HCT116 (cell line): ENCODE data around the gene ALB. TPM values are rescaled to one million over a fixed set of nuclear protein-coding genes. Genes with fewer than 3 reads are reported as not detected.

Source experiments
- ATAC-seq: fragments of 200-7000 bp; cut with Tn5 transposase; 2 replicates; pipeline ENCODE4 v1.9.1; 2020; ENCODE audit warnings: mild to moderate bottlenecking, moderate library complexity
- BruUV-seq: library from RNA; stranded (reverse); fragments of 400-500 nt; replicated peaks from 2 replicates; lab custom pipeline; 2021; lab: Mats Ljungman, UMichigan
- CTCF ChIA-PET: fragments of 300-600 bp; sonication (Branson Sonifier 250); formaldehyde crosslinking; loops from one replicate; lab custom pipeline; 2021; ENCODE audit warnings: antibody characterized with exemption; lab: Charles Lee
- POLR2A ChIA-PET: fragments of 300-600, 350-600 bp; sonication (Branson Sonifier 250); formaldehyde crosslinking; loops from one replicate; lab custom pipeline; 2021; ENCODE audit warnings: antibody characterized with exemption; lab: Charles Lee
- RAD21 ChIA-PET, 2 experiments: fragments of 300-600 bp; sonication (Branson Sonifier 250); formaldehyde crosslinking; loops; one replicate each; lab custom pipeline; 2023; ENCODE audit warnings: low total read pairs in 2 of 2; ENCODE audit not compliant: uncharacterized antibody in 2 of 2, unreplicated experiment in 2 of 2, low non-redundant PET in 1 of 2; lab: Charles Lee
- DNase-seq: peaks from one replicate; pipeline ENCODE4 v3.0.0-alpha.2; 2010; ENCODE audit warnings: low read depth, low spot score
- H2AFZ ChIP-seq: fragments of 200-600 bp; shearing (Covaris generic), sonication (generic); 2 replicates; pipeline ENCODE4 v1.6.1; 2017; ENCODE audit warnings: low read depth, mixed run types, mixed read lengths, antibody characterized with exemption, low read length; ENCODE audit not compliant: poor library complexity, severe bottlenecking
- H3K27ac ChIP-seq: 2 replicates; pipeline ENCODE4 v1.5.1; 2012; ENCODE audit warnings: low read depth, low read length
- H3K27me3 ChIP-seq: fragments of 200-600 bp; sonication (generic); 2 replicates; pipeline ENCODE4 v1.6.1; 2016; ENCODE audit warnings: mixed run types, low read length, mixed read lengths; ENCODE audit not compliant: insufficient read depth
- H3K36me3 ChIP-seq, 2 experiments: fragments of 200-500 bp in 1 of 2; fragments of 200-600 bp in 1 of 2; sonication (Bioruptor generic) in 1 of 2; sonication (generic) in 1 of 2; 2 replicates each; pipeline versions ENCODE4 v1.5.1 to v1.6.1; 2014 to 2016; ENCODE audit warnings: low read length in 2 of 2, inconsistent platforms in 1 of 2, mixed read lengths in 1 of 2, mixed run types in 1 of 2; ENCODE audit not compliant: insufficient read depth in 2 of 2, control insufficient read depth in 1 of 2
- H3K4me1 ChIP-seq, 2 experiments: fragments of 200-600 bp in 1 of 2; sonication (generic) in 1 of 2; 2 replicates each; pipeline versions ENCODE4 v1.5.1 to v1.6.1; 2012 to 2017; ENCODE audit warnings: low read length in 2 of 2, inconsistent platforms in 1 of 2, mild to moderate bottlenecking in 1 of 2, mixed read lengths in 1 of 2, mixed run types in 1 of 2, moderate library complexity in 1 of 2; ENCODE audit not compliant: insufficient read depth in 2 of 2, control insufficient read depth in 1 of 2
- H3K4me2 ChIP-seq: fragments of 200-600 bp; sonication (generic); 2 replicates; pipeline ENCODE4 v1.6.1; 2017; ENCODE audit warnings: mixed run types, low read length, mixed read lengths
- H3K4me3 ChIP-seq, 2 experiments: fragments of 200-600 bp in 1 of 2; sonication (generic) in 1 of 2; replicated peaks in 1 of 2; 2 replicates each; pipeline ENCODE4 v1.5.1; 2011 to 2016; ENCODE audit warnings: low read length in 2 of 2, control low read depth in 1 of 2, low read depth in 1 of 2, mild to moderate bottlenecking in 1 of 2, mixed read lengths in 1 of 2, mixed run types in 1 of 2
- H3K79me2 ChIP-seq: fragments of 200-600 bp; sonication (generic); 2 replicates; pipeline ENCODE4 v1.6.1; 2017; ENCODE audit warnings: mild to moderate bottlenecking, mixed run types, low read length, moderate library complexity, mixed read lengths; ENCODE audit not compliant: insufficient read depth
- H3K9ac ChIP-seq: fragments of 200-600 bp; sonication (generic); 2 replicates; pipeline ENCODE4 v1.6.1; 2016; ENCODE audit warnings: low read length, mixed read lengths
- H3K9me2 ChIP-seq: fragments of 200-600 bp; sonication (generic), shearing (Covaris generic); 2 replicates; pipeline ENCODE4 v1.6.1; 2017; ENCODE audit warnings: mixed run types, mild to moderate bottlenecking, moderate library complexity; ENCODE audit not compliant: insufficient read depth
- H3K9me3 ChIP-seq, 2 experiments: fragments of 200-500 bp in 1 of 2; fragments of 200-600 bp in 1 of 2; sonication (Bioruptor generic) in 1 of 2; sonication (generic) in 1 of 2; 2 replicates each; pipeline ENCODE4 v1.6.1; 2014 to 2017; ENCODE audit warnings: low read length in 2 of 2, mixed read lengths in 2 of 2, inconsistent platforms in 1 of 2, low read depth in 1 of 2, mild to moderate bottlenecking in 1 of 2, mixed run types in 1 of 2, moderate library complexity in 1 of 2; ENCODE audit not compliant: control insufficient read depth in 1 of 2, insufficient read depth in 1 of 2
- H4K20me1 ChIP-seq: fragments of 200-600 bp; sonication (generic), shearing (Covaris generic); 2 replicates; pipeline ENCODE4 v1.6.1; 2017; ENCODE audit warnings: mixed run types, mild to moderate bottlenecking, moderate library complexity; ENCODE audit not compliant: insufficient read depth
- CEBPB ChIP-seq: IDR thresholded peaks from 2 replicates; pipeline ENCODE4 v1.6.1; 2012; ENCODE audit warnings: low read depth
- ELF1 ChIP-seq: IDR thresholded peaks from 2 replicates; pipeline ENCODE4 v1.6.1; 2012; ENCODE audit warnings: low read depth, borderline replicate concordance
- EZH2 ChIP-seq: fragments of 200-600 bp; sonication (generic); IDR thresholded peaks from 2 replicates; pipeline ENCODE4 v1.6.1; 2017; ENCODE audit warnings: antibody characterized with exemption, mixed run types
- EZH2phosphoT487 ChIP-seq: fragments of 200-600 bp; IDR thresholded peaks from 2 replicates; pipeline ENCODE4 v1.6.1; 2018; ENCODE audit warnings: antibody characterized with exemption, borderline replicate concordance
- FOSL1 ChIP-seq: IDR thresholded peaks from 2 replicates; pipeline ENCODE4 v1.6.1; 2012; ENCODE audit warnings: low read depth
- JUND ChIP-seq: IDR thresholded peaks from 2 replicates; pipeline ENCODE4 v1.6.1; 2012
- POLR2AphosphoS5 ChIP-seq: IDR thresholded peaks from 2 replicates; pipeline ENCODE4 v1.6.1; 2011; ENCODE audit warnings: mild to moderate bottlenecking, low read depth, low read length, moderate library complexity
- RAD21 ChIP-seq: IDR thresholded peaks from 2 replicates; pipeline ENCODE4 v1.6.1; 2012; ENCODE audit warnings: low read depth, mild to moderate bottlenecking
- SIN3A ChIP-seq: IDR thresholded peaks from 2 replicates; pipeline ENCODE4 v1.6.1; 2012; ENCODE audit warnings: low read depth
- SP1 ChIP-seq: IDR thresholded peaks from 2 replicates; pipeline ENCODE4 v1.6.1; 2012; ENCODE audit warnings: low read depth
- SRF ChIP-seq: IDR thresholded peaks from 2 replicates; pipeline ENCODE4 v1.6.1; 2012; ENCODE audit warnings: low read depth
- TCF7L2 ChIP-seq: IDR thresholded peaks from 2 replicates; pipeline ENCODE4 v1.7.0; 2011; ENCODE audit warnings: borderline replicate concordance, inconsistent platforms; ENCODE audit not compliant: insufficient read depth, insufficient read length; ENCODE audit errors: extremely low read depth
- YY1 ChIP-seq: IDR thresholded peaks from 2 replicates; pipeline ENCODE4 v1.6.1; 2011; ENCODE audit warnings: low read length, low read depth, moderate library complexity, mild to moderate bottlenecking; ENCODE audit not compliant: insufficient replicate concordance; ENCODE audit errors: extremely low read depth
- ZFX ChIP-seq: fragments of 450-650 bp; IDR thresholded peaks from 2 replicates; pipeline ENCODE4 v1.6.1; 2017
- ZNF274 ChIP-seq: fragments of 200-500 bp; sonication (Bioruptor generic); IDR thresholded peaks from 2 replicates; pipeline ENCODE4 v1.6.1; 2014; ENCODE audit warnings: mild to moderate bottlenecking, low read depth, low read length, inconsistent platforms
- intact Hi-C: fragments of 100-400 bp; cut with micrococcal nuclease; formaldehyde crosslinking; loops from 2 replicates; pipeline ENCODE4 v1.10.0; 2022
- total RNA-seq: library from RNA; stranded (reverse); gene quantifications from one replicate; pipeline ENCODE4 v1.2.1, GENCODE V29; 2021; ENCODE audit not compliant: unreplicated experiment
- TF ChIP-seq, protein P1 (sequence below), 3 experiments: fragments of 200-600 bp in 1 of 3; sonication (generic) in 1 of 3; IDR thresholded peaks in 2 of 3; conservative IDR thresholded peaks in 1 of 3; 2 replicates each; pipeline ENCODE4 v1.5.1; 2012 to 2017; ENCODE audit warnings: low read depth in 2 of 3, low read length in 2 of 3, antibody characterized with exemption in 1 of 3, borderline replicate concordance in 1 of 3, control low read depth in 1 of 3, mild to moderate bottlenecking in 1 of 3, mixed read lengths in 1 of 3, mixed run types in 1 of 3, moderate library complexity in 1 of 3; ENCODE audit not compliant: insufficient read depth in 1 of 3
- TF ChIP-seq, protein P2 (sequence below): IDR thresholded peaks from 2 replicates; pipeline ENCODE4 v1.6.1; 2012
- TF ChIP-seq, protein P3 (sequence below): IDR thresholded peaks from 2 replicates; pipeline ENCODE4 v1.6.1; 2011; ENCODE audit warnings: mild to moderate bottlenecking, low read length, moderate library complexity; ENCODE audit not compliant: insufficient replicate concordance; ENCODE audit errors: extremely low read depth

ALB gene
- total RNA-seq, 1 experiment from 2014 or later, result 26.7 TPM

DNA sequence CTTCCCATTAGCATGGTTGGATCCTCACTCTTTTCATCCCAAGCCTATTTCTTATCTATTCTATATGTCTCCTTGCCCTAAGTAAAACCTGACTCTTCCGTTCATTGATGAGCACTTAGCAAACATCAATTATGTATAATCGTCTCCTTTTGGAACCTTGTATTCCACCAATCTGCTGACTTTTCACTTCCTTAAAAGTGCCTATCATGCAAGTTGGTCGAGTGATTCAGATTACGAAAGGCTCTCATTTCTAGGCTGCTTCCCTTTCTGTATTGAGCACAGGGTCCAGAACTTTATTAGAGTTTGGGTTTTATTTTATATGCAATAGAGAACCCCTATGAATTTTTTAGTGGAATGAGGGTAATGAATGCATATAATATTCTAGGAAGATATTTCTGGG, 27.1 kb upstream of the ALB start:
- H3K36me3 ChIP-seq, result no peaks in the 10 kb centered on the region
- no peaks in the 10 kb centered on the region for H3K4me1 ChIP-seq
- ATAC-seq (no peak), DNase-seq (no peak)
- no peak overlapping the region for H2AFZ ChIP-seq
- H4K20me1 ChIP-seq, result no peaks in the 10 kb centered on the region
- intact Hi-C loops, result no loop called here
- no TSS peak for BruUV-seq
- H3K9me3 ChIP-seq, result no peaks in the 10 kb centered on the region
- POLR2A ChIA-PET, result no interaction called here
- no peaks in the 10 kb centered on the region for H3K79me2 ChIP-seq
- H3K9ac ChIP-seq, result no peak overlapping the region
- no peak for TF ChIP-seq RAD21
- TF ChIP-seq TCF7L2, result no peak
- no peak for TF ChIP-seq EZH2phosphoT487
- no peak for TF ChIP-seq POLR2AphosphoS5
- TF ChIP-seq ZFX, result no peak
- TF ChIP-seq CEBPB, result no peak
- TF ChIP-seq ELF1, result no peak
- CTCF ChIA-PET, result no interaction called here
- RAD21 ChIA-PET, result no interaction called here
- no peak overlapping the region for H3K4me2 ChIP-seq
- H3K4me3 ChIP-seq, result no peak overlapping the region
- no peaks in the 10 kb centered on the region for H3K9me2 ChIP-seq
- H3K27me3 ChIP-seq, result no peaks in the 10 kb centered on the region
- H3K27ac ChIP-seq, result no peak overlapping the region

DNA sequence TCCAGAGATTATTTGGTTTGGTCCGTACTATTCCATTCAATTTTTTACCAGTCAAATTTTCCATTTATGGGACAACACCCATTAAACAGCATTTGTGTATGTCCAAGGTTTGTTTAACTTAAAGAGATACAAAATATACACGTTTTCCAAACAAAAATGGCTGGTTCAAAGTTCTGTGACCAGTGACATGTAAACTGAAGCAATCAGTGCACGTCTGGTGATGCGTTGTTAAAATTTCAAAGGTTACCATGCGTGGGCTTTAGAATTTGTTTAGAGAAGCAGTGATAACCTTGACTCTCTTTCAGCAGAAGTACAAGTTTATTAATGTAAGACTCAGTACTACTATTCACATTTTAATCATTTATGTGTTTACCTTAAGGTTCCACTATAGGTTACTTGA, 25.2 kb upstream of the ALB start:
- Histone ChIP-seq H3K4me1 (no peaks in the 10 kb centered on the region), H3K79me2 (no peaks in the 10 kb centered on the region), H3K36me3 (no peaks in the 10 kb centered on the region), H3K9me2 (no peaks in the 10 kb centered on the region), H2AFZ (no peak overlapping the region), H3K4me2 (no peak overlapping the region), H3K4me3 (no peak overlapping the region), H3K9ac (no peak overlapping the region), H3K27me3 (no peaks in the 10 kb centered on the region), H4K20me1 (no peaks in the 10 kb centered on the region), H3K9me3 (no peaks in the 10 kb centered on the region), H3K27ac (no peak overlapping the region)
- DNase-seq, result no peak
- ChIA-PET RAD21 (no interaction called here), CTCF (no interaction called here), POLR2A (no interaction called here)
- ATAC-seq, result no peak
- intact Hi-C loops, result no loop called here
- BruUV-seq, result no TSS peak
- TF ChIP-seq, protein P1, sequence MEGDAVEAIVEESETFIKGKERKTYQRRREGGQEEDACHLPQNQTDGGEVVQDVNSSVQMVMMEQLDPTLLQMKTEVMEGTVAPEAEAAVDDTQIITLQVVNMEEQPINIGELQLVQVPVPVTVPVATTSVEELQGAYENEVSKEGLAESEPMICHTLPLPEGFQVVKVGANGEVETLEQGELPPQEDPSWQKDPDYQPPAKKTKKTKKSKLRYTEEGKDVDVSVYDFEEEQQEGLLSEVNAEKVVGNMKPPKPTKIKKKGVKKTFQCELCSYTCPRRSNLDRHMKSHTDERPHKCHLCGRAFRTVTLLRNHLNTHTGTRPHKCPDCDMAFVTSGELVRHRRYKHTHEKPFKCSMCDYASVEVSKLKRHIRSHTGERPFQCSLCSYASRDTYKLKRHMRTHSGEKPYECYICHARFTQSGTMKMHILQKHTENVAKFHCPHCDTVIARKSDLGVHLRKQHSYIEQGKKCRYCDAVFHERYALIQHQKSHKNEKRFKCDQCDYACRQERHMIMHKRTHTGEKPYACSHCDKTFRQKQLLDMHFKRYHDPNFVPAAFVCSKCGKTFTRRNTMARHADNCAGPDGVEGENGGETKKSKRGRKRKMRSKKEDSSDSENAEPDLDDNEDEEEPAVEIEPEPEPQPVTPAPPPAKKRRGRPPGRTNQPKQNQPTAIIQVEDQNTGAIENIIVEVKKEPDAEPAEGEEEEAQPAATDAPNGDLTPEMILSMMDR (IDR thresholded peaks at IDR 0.05 in 2 of 3, conservative IDR thresholded peaks at IDR 0.05 in 1 of 3; ENCODE audit: borderline replicate concordance in 1 of 3, insufficient read depth in 1 of 3, low read depth in 2 of 3, low read length in 2 of 3), result no peak
- TF ChIP-seq ZNF274 (no peak), JUND (no peak), TCF7L2 (no peak), YY1 (no peak), SRF (no peak), SIN3A (no peak), FOSL1 (no peak), EZH2 (no peak), SP1 (no peak), EZH2phosphoT487 (no peak), ELF1 (no peak), POLR2AphosphoS5 (no peak), RAD21 (no peak)
- TF ChIP-seq, protein P2, sequence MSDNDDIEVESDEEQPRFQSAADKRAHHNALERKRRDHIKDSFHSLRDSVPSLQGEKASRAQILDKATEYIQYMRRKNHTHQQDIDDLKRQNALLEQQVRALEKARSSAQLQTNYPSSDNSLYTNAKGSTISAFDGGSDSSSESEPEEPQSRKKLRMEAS, result no peak
- TF ChIP-seq, protein P3, sequence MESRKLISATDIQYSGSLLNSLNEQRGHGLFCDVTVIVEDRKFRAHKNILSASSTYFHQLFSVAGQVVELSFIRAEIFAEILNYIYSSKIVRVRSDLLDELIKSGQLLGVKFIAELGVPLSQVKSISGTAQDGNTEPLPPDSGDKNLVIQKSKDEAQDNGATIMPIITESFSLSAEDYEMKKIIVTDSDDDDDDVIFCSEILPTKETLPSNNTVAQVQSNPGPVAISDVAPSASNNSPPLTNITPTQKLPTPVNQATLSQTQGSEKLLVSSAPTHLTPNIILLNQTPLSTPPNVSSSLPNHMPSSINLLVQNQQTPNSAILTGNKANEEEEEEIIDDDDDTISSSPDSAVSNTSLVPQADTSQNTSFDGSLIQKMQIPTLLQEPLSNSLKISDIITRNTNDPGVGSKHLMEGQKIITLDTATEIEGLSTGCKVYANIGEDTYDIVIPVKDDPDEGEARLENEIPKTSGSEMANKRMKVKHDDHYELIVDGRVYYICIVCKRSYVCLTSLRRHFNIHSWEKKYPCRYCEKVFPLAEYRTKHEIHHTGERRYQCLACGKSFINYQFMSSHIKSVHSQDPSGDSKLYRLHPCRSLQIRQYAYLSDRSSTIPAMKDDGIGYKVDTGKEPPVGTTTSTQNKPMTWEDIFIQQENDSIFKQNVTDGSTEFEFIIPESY, result no peak
